Thoracic aorta (tissue), 2 donors: ENCODE results near the gene MYO3B. TPM values are rescaled to one million over a fixed set of nuclear protein-coding genes. Genes with fewer than 3 reads are reported as not detected.
"Not testable (repeated sequence)": the region's sequence is repeated elsewhere in the genome, so short reads cannot be mapped to it uniquely, and the experiment has no call there.

Experiments
- ATAC-seq: fragments of 150-250 bp; one replicate; pipeline ENCODE4 v1.8.0; 2017; ENCODE audit warnings: low read depth; ENCODE audit not compliant: insufficient number of reproducible peaks, low FRiP score
- DNase-seq: peaks from one replicate; pipeline ENCODE4 v3.0.0-alpha.2; 2020; ENCODE audit warnings: low spot score
- H3K27ac ChIP-seq, 2 donors: fragments of 200-600 bp; sonication (generic); 1 replicate in 1 of 2; 2 replicates in 1 of 2; pipeline ENCODE4 v1.5.1; 2016; ENCODE audit warnings: mild to moderate bottlenecking in 2 of 2, moderate library complexity in 2 of 2
- H3K27me3 ChIP-seq: fragments of 200-600 bp; sonication (generic); replicated peaks from 2 replicates; pipeline ENCODE4 v1.6.0; 2016; ENCODE audit warnings: mild to moderate bottlenecking; ENCODE audit not compliant: insufficient read depth
- H3K36me3 ChIP-seq: fragments of 200-600 bp; sonication (generic); one replicate; pipeline ENCODE4 v1.5.1; 2016
- H3K4me1 ChIP-seq, 2 donors: fragments of 200-600 bp; sonication (generic); 1 replicate in 1 of 2; 2 replicates in 1 of 2; pipeline versions ENCODE4 v1.5.1 to v1.6.0; 2016; ENCODE audit warnings: low read depth in 2 of 2, mild to moderate bottlenecking in 1 of 2; ENCODE audit not compliant: control insufficient read depth in 1 of 2
- H3K4me3 ChIP-seq: fragments of 200-600 bp; sonication (generic); 2 replicates; pipeline ENCODE4 v1.5.1; 2016; ENCODE audit warnings: mild to moderate bottlenecking
- H3K9me3 ChIP-seq: fragments of 200-600 bp; sonication (generic); 2 replicates; pipeline ENCODE4 v1.5.1; 2016
- CTCF ChIP-seq: fragments of 200-600 bp; sonication (generic); IDR thresholded peaks from one replicate; pipeline ENCODE4 v1.5.1; 2019; ENCODE audit warnings: antibody characterized with exemption
- total RNA-seq, 2 donors: library from RNA; depleted of rRNA; stranded (reverse); fragments of >200 nt; gene quantifications; one replicate each; pipeline versions ENCODE4 v1.1.0 to v1.2.3, GENCODE V29; 2016

The MYO3B gene
- total RNA-seq, 2 donors from 2014 or later, result not detected

DNA sequence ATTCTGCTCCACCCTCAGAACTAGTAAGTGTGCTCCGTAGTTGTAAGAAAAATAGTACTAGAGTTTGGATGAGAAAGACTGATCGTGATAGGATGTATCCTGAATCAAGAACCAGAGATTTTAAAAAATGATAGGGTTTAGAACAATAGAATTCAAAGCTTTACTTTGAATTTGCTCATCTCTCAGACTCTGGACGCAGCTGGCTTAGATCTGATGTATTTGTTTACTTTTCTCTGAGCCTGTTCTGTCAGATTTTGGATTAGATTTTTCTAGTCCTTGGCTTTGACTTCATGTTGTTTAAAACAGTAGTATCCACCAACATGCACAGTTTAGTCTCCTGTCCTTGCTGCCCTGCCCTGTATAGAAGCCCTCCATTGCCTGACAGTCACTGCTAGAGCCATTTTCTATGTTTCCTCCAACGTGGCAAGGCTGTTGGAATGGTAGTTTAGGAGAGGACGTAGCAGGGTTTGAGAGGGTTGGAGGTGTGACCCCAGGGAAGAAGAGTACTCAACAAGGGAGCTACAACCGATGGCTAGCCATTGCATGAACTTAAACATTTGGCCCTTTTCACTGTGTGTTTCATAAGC, 92.4 kb downstream of the MYO3B start:
- H3K4me3 ChIP-seq, result no peak overlapping the region
- H3K9me3 ChIP-seq, result no peaks in the 10 kb centered on the region
- TF ChIP-seq CTCF, result no peak
- H3K36me3 ChIP-seq, result no peaks in the 10 kb centered on the region
- no peak for DNase-seq
- H3K27me3 ChIP-seq, result no peaks in the 10 kb centered on the region
- ATAC-seq, result no peak
- no peak overlapping the region for H3K27ac ChIP-seq
- no peaks in the 10 kb centered on the region for H3K4me1 ChIP-seq

GRCh38 chr2:170271340-170271739, 93.4 kb downstream of the MYO3B start:
- ATAC-seq, result no peak
- H3K36me3 ChIP-seq, result no peaks in the 10 kb centered on the region
- H3K4me3 ChIP-seq, result no peak overlapping the region

DNA sequence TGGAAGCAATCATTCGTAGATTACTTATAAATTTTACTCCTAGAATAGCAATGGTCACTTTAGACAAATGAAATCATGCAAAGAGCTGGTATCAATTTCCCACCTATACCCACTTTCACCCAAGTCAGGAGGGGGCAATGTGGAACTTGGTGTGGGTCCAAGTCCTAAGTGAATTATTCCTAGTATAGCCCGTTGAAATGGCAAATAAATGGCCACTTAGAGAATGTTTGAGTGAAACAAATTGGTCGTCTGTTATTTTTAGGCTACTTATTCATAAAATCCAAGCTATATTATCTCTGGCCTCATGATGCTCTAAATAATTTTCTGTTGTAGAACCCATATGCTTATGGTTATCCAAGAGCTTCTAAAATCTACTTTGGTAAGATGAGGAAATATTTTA, 98.1 kb downstream of the MYO3B start:
- ATAC-seq, result no peak
- Histone ChIP-seq H3K27ac (no peak overlapping the region), H3K4me3 (no peak overlapping the region), H3K4me1 (no peaks in the 10 kb centered on the region), H3K36me3 (no peaks in the 10 kb centered on the region), H3K9me3 (no peaks in the 10 kb centered on the region), H3K27me3 (no peaks in the 10 kb centered on the region)
- no peak for DNase-seq
- no peak for TF ChIP-seq CTCF

More at GRCh38 chr2:170271340-170271739, 93.4 kb downstream of the MYO3B start:
- H3K27me3 ChIP-seq, result no peaks in the 10 kb centered on the region
- DNase-seq, result no peak
- no peak for TF ChIP-seq CTCF
- H3K4me1 ChIP-seq, result no peaks in the 10 kb centered on the region
- H3K27ac ChIP-seq, result no peak overlapping the region
- H3K9me3 ChIP-seq, result no peaks in the 10 kb centered on the region

DNA sequence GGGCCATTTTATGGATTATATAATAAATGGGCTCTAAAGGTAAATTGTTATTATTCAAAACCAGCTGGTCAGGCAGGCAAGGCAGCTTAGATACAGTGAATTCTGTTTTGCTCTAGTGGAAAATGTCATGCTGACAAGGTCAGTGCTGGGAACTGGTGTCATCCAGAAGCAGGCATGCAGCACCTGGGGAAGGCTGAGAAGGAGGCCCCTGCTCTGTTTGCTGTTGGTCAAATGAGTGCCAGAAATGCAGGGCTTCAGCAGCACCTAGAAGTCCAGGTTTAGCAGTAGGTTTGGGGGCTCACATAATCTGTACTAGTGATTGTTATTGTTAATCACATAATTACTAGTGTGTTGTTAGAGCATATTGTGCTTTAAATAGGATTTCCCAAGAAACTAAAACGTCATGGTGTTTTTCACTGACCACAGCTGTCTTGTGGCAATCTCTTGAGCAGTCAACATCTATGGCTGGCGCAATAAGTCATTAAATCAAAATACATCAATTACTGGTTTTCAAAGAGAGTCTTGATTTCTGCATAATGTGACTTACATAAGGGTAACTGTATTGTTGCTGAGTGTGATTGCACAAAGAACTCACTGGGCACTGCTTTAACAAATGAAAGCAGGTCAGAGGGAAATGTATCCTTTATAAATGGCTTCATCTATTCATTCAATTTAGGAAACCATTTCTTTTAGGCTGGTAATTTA, 99.1 kb downstream of the MYO3B start:
- ATAC-seq (no peak), DNase-seq (no peak)
- no peak overlapping the region for H3K4me3 ChIP-seq
- H3K27me3 ChIP-seq, result no peaks in the 10 kb centered on the region
- H3K27ac ChIP-seq, result no peak overlapping the region
- H3K4me1 ChIP-seq, result no peaks in the 10 kb centered on the region
- TF ChIP-seq CTCF, result no peak
- no peaks in the 10 kb centered on the region for H3K9me3 ChIP-seq
- no peaks in the 10 kb centered on the region for H3K36me3 ChIP-seq

DNA sequence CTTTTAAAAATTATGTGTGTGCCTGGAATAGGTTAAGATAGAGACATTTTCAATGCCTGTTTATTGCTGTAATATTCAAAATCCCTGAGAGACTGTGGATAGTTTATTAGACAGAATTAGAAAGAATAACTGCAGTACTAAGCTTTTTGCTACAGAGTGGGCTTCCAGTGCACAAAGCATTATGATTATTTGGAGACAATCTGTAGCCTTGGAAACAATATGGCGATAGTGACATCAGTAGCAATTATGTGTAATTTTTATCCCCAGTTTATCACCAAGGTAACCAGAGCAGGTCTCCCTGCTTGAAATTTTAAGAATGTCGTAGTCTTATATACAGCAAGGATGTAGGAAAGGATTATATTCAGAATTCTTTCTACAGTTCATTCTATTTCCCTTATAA, 100.0 kb downstream of the MYO3B start:
- no peaks in the 10 kb centered on the region for H3K36me3 ChIP-seq
- no peaks in the 10 kb centered on the region for H3K9me3 ChIP-seq
- H3K4me3 ChIP-seq, result no peak overlapping the region
- ATAC-seq (no peak), DNase-seq (no peak)
- H3K27ac ChIP-seq, result no peak overlapping the region
- no peak for TF ChIP-seq CTCF
- H3K27me3 ChIP-seq, result no peaks in the 10 kb centered on the region
- no peaks in the 10 kb centered on the region for H3K4me1 ChIP-seq

GRCh38 chr2:170279615-170280014, 101.7 kb downstream of the MYO3B start:
- H3K9me3 ChIP-seq, H3K4me3 ChIP-seq, H3K27me3 ChIP-seq, ATAC-seq, H3K4me1 ChIP-seq, H3K36me3 ChIP-seq, DNase-seq, H3K27ac ChIP-seq: not testable (repeated sequence)
